SK-N-SH treated with all-trans-retinoic acid at 6 μM for 48 hours (cell line): Measurements from ENCODE around the gene LAPTM4A.

Experiments
- ARNTL ChIP-seq: fragments of 450-650 bp; formaldehyde crosslinking; IDR thresholded peaks from 2 replicates; pipeline ENCODE4 v1.5.0; 2020; ENCODE audit warnings: low read depth, mild to moderate bottlenecking, moderate library complexity, borderline replicate concordance
- ISL1 ChIP-seq: fragments of 250-450 bp; sonication (Bioruptor Pico); IDR thresholded peaks from 2 replicates; pipeline ENCODE4 v2.1.2; 2022; ENCODE audit warnings: mild to moderate bottlenecking, moderate library complexity
- RARB ChIP-seq: fragments of 250-450 bp; sonication (Bioruptor Pico); IDR thresholded peaks from 2 replicates; pipeline ENCODE4 v1.8.0; 2021; ENCODE audit warnings: mild to moderate bottlenecking, moderate library complexity
- SNAI2 ChIP-seq: fragments of 250-450 bp; sonication (Bioruptor Pico); IDR thresholded peaks from 2 replicates; pipeline ENCODE4 v1.5.0; 2020; ENCODE audit warnings: mild to moderate bottlenecking, moderate library complexity
- TCF4 ChIP-seq: fragments of 250-450 bp; sonication (Bioruptor Pico); IDR thresholded peaks from 2 replicates; pipeline ENCODE4 v1.8.0; 2021; ENCODE audit warnings: mild to moderate bottlenecking, moderate library complexity, borderline replicate concordance
- ZFP30 ChIP-seq: fragments of 450-650 bp; formaldehyde crosslinking; IDR thresholded peaks from 2 replicates; pipeline ENCODE4 v1.5.0; 2022; ENCODE audit warnings: mild to moderate bottlenecking, moderate library complexity
- ZNF8 ChIP-seq: fragments of 450-650 bp; formaldehyde crosslinking; IDR thresholded peaks from 2 replicates; pipeline ENCODE4 v1.5.0; 2020; ENCODE audit warnings: mild to moderate bottlenecking, moderate library complexity

- TF ChIP-seq RARB (CRISPR knock-in tag) (no peak), TCF4 (CRISPR knock-in tag) (no peak), ARNTL (no peak), ZNF8 (CRISPR knock-in tag) (no peak), SNAI2 (CRISPR knock-in tag) (no peak), ISL1 (CRISPR knock-in tag) (no peak), ZFP30 (CRISPR knock-in tag) (no peak)
Measured at GRCh38 chr2:20012032-20012281, 39.5 kb downstream of the LAPTM4A start.
